HUES64 (cell line): ENCODE results near the gene CDH13.

ENCODE experiments used
- H3K27ac ChIP-seq: 2 replicates; pipeline ENCODE4 v1.7.0; 2013; ENCODE audit warnings: low read depth, low read length, inconsistent platforms
- H3K27me3 ChIP-seq: 2 replicates; pipeline ENCODE4 v1.6.1; 2013; ENCODE audit warnings: mild to moderate bottlenecking, low read length; ENCODE audit not compliant: insufficient read depth
- H3K36me3 ChIP-seq: 2 replicates; pipeline ENCODE4 v1.6.1; 2013; ENCODE audit warnings: mild to moderate bottlenecking, low read length; ENCODE audit not compliant: insufficient read depth
- H3K4me1 ChIP-seq: 2 replicates; pipeline ENCODE4 v1.6.1; 2013; ENCODE audit warnings: mild to moderate bottlenecking, low read length, moderate library complexity; ENCODE audit not compliant: insufficient read depth
- H3K4me3 ChIP-seq: 2 replicates; pipeline ENCODE4 v1.5.1; 2013; ENCODE audit warnings: mild to moderate bottlenecking, low read length, moderate library complexity
- H3K9ac ChIP-seq: 2 replicates; pipeline ENCODE4 v1.6.1; 2013; ENCODE audit warnings: mild to moderate bottlenecking, low read depth, low read length
- H3K9me3 ChIP-seq: 2 replicates; pipeline ENCODE4 v1.6.1; 2013; ENCODE audit warnings: low read depth, low read length; ENCODE audit not compliant: insufficient read depth
- WGBS: fragments of 150-250, 120-280 bp; methylation state at CpG from one replicate; pipeline ENCODE4 v1.1.7; 2013; ENCODE audit warnings: missing lambda C conversion rate; 5-methylcytosine and 5-hydroxymethylcytosine counted together

CDH13 gene

DNA sequence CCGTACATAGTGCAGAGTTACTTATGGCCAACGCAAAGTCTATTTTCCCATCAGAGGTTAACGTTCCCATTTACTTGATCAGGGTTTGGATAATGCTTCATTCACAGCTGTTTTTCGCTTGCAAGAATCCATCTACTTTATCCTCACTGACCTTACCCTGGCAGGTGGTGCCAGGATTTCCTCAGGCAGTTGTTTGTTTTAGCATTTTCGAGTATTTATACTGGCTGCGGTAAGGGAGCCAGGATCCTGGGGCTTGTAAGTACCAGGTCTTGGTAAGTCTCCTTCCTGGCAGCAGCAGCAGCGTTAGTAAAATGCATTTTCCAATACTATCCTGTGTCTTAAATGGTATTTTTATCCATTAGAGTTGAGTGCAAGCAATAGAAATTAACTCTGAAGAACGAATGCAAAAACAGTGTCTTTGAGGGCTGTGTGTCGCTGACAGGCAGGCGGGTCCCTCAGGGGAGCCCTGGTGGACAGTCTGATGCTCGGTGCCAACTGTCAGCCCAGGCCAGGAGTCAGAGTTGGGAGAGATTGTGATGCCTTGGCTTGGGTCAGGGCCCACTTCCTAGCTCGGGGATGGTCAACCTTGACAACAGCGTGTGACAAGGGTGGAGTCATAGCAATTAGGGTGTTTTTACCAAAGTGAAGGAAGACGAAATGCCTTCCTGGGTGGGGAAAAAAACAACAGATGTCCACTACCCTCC is 1088.6 kb downstream of the CDH13 start:
- H3K36me3 ChIP-seq, result no peaks in the 10 kb centered on the region
- 88% methylated on average over 13 of the region's 14 CpGs for WGBS
- H3K9me3 ChIP-seq, result no peaks in the 10 kb centered on the region
- no peak overlapping the region for H3K27ac ChIP-seq
- H3K27me3 ChIP-seq, result no peaks in the 10 kb centered on the region
- H3K9ac ChIP-seq, result no peak overlapping the region
- peaks cover 4% of the 10 kb centered on the region for H3K4me1 ChIP-seq
- no peak overlapping the region for H3K4me3 ChIP-seq

DNA sequence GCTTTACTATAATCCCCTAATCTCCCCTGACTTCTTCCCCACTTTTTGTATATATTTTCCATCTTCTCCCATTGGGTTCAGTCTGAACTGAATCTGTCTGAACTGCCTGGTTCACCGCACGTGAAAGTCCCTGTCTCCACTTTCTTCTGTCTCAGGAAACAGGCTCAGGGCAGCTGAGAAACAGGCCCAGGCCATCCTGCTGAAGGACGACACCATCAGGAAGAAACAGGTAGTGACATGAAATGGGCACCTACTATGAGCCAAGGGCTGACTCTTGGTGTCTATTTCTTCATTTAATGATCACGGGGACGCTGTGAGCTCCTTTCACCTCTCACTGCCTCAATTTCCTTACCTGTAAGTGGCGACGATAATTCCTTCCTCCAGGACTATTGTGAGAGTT is 1090.5 kb downstream of the CDH13 start:
- H3K4me3 ChIP-seq, result no peak overlapping the region
- 77% methylated on average over 7 of the region's 7 CpGs for WGBS
- no peaks in the 10 kb centered on the region for H3K9me3 ChIP-seq
- no peaks in the 10 kb centered on the region for H3K36me3 ChIP-seq
- no peak overlapping the region for H3K27ac ChIP-seq
- no peak overlapping the region for H3K9ac ChIP-seq
- peaks cover 4% of the 10 kb centered on the region for H3K4me1 ChIP-seq
- H3K27me3 ChIP-seq, result no peaks in the 10 kb centered on the region

DNA sequence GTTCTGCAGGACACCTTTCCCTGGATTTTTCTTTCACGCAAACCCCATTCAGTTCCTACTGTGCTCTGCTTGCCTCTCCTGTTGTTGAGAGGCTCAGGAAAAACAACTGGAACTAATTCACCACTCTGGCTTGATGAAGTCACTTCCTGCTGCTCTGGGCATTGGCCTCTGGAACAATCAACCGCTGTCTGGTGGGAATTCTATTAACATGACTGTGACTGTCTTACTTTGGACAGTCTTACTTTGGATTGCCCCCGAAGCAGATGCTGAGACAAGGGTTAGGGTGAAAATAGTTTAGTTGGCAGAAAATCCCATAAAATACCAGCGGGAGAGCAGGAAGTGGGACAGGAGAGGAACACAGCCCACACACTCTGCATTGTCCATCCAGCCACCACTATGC is 1091.0 kb downstream of the CDH13 start:
- Histone ChIP-seq H3K27ac (no peak overlapping the region), H3K4me1 (peaks cover 4% of the 10 kb centered on the region), H3K4me3 (no peak overlapping the region), H3K9ac (no peak overlapping the region), H3K9me3 (no peaks in the 10 kb centered on the region), H3K27me3 (no peaks in the 10 kb centered on the region), H3K36me3 (no peaks in the 10 kb centered on the region)
- WGBS, result 81% methylated on average over 4 of the region's 4 CpGs

DNA sequence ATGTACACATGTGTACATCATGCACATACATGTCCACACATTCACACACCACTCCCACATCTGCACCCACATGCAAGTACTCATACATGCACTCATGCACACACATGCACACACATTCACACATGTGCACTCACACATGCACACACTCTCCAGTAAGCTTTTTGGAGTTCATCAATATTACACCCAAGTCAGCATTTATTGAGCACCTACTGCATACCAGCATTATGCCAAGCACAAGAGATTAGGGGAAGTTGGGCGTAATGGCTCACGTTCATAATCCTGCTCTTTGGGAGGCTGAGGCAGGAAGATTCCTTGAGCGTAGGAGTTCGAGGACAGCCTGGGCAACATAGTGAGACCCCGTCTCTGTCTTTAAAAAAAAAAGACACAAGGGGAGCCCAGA is 1093.4 kb downstream of the CDH13 start:
- 93% methylated on average over 5 of the region's 5 CpGs for WGBS
- Histone ChIP-seq H3K36me3 (no peaks in the 10 kb centered on the region), H3K27ac (no peak overlapping the region), H3K9me3 (no peaks in the 10 kb centered on the region), H3K4me3 (no peak overlapping the region), H3K4me1 (no peaks in the 10 kb centered on the region), H3K27me3 (no peaks in the 10 kb centered on the region), H3K9ac (no peak overlapping the region)

DNA sequence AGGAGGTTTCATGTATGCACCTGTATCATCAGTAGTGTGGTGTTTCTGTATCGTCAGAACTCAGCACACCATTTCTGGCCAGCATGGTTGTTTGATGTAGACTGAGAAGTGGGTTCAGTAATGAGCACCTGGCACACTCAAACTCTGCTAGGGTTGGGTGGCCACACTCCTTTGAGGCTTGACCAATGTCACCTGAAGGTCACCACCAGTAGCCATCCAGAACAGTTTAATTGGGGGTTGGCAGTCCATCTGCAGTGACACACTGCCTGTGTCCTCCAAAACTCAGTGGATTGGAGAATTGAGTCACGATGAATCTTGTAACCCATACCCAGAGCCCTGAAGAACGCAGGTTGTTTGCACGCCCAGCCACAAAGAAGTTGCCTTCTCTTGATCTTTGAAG is 1094.2 kb downstream of the CDH13 start:
- 97% methylated on average over 4 of the region's 4 CpGs for WGBS
- no peaks in the 10 kb centered on the region for H3K4me1 ChIP-seq
- H3K4me3 ChIP-seq, result no peak overlapping the region
- no peaks in the 10 kb centered on the region for H3K9me3 ChIP-seq
- H3K36me3 ChIP-seq, result no peaks in the 10 kb centered on the region
- H3K27me3 ChIP-seq, result no peaks in the 10 kb centered on the region
- no peak overlapping the region for H3K27ac ChIP-seq
- no peak overlapping the region for H3K9ac ChIP-seq

DNA sequence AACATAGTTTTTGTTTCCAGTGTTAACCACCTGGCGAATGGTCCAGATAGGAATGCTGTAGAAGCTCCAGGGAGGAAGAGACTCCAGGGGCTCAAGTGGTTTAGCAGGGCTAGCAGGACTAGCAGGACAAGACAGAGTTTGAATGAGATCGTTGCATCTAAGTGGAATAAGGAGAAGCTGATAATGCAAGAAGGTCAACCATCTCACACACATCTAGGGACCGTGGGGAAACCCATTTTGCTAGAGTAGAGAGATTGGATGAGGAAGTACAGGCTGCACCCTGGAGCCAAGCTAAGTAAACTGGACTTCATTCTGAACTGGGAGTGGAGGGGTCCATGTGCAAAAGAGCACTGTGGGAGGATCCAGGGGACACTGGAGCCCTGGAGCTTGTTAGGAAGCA is 1094.9 kb downstream of the CDH13 start:
- H3K4me3 ChIP-seq, result no peak overlapping the region
- H3K4me1 ChIP-seq, result no peaks in the 10 kb centered on the region
- no peaks in the 10 kb centered on the region for H3K9me3 ChIP-seq
- no peaks in the 10 kb centered on the region for H3K36me3 ChIP-seq
- H3K9ac ChIP-seq, result no peak overlapping the region
- no peak overlapping the region for H3K27ac ChIP-seq
- WGBS, result 83% methylated on average over 3 of the region's 3 CpGs
- no peaks in the 10 kb centered on the region for H3K27me3 ChIP-seq

DNA sequence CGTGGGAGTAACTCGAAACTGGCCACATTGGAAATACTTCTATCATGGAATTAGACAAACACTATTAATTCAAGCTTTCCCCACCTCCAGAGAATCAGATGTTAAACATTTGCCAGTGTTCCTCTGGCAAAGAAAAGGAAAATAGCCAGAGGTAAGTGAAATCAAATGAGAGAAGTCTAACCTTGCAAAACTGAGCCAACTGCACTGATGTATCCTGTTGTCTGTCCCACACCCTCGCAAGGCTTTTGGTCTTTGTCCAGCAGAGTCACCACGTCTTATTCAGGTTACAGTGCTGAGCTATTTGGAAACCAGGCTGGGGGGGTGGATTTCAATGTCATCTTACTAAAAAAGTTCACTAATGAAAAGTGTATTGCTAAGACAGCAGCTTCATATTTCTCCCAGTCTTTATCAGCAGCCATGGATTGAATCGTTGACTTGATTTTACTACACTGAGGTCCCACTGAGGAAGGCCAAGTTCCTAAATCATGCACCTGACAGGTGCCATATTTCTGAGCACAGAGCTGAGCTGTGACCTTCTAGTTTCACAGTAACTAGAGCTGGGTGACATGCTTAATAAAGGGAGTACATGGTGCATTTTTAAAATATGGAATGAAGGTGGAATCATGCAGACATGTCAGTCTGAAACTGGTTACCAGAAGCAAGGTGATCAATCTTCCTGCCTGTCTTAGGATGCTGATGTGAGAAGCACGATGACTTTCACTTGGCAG is 1095.9 kb downstream of the CDH13 start:
- WGBS, result 88% methylated on average over 6 of the region's 6 CpGs
- Histone ChIP-seq H3K27me3 (no peaks in the 10 kb centered on the region), H3K4me1 (0 out of 2 replicates have a peak, but pooled peaks cover 2% of the 10 kb centered on the region), H3K9ac (no peak overlapping the region), H3K9me3 (no peaks in the 10 kb centered on the region), H3K27ac (no peak overlapping the region), H3K4me3 (no peak overlapping the region), H3K36me3 (no peaks in the 10 kb centered on the region)

DNA sequence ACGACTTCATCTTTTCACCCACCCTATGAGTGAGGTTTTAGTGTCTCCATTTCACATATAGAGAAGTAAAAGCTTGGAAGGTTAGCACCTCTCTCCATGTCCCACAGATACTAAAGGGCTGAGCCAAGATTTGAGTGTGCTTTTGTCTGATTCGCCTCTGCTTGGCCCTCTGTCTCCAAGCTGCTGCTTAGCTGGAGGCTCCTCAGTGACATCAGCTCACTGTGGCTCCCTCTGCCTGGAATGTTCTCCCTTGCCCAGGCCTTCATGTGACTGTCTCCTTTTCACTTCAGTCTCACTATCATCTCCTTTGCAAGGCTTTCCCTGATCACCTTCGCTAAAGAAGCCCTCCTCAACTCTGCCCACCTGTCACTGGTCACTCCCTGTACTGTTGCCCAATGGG is 1096.5 kb downstream of the CDH13 start:
- H3K36me3 ChIP-seq, result no peaks in the 10 kb centered on the region
- 0 out of 2 replicates have a peak, but pooled peaks cover 3% of the 10 kb centered on the region for H3K4me1 ChIP-seq
- H3K9ac ChIP-seq, result no peak overlapping the region
- H3K4me3 ChIP-seq, result no peak overlapping the region
- no peaks in the 10 kb centered on the region for H3K27me3 ChIP-seq
- no peaks in the 10 kb centered on the region for H3K9me3 ChIP-seq
- WGBS, result 92% methylated on average over 3 of the region's 3 CpGs
- no peak overlapping the region for H3K27ac ChIP-seq

DNA sequence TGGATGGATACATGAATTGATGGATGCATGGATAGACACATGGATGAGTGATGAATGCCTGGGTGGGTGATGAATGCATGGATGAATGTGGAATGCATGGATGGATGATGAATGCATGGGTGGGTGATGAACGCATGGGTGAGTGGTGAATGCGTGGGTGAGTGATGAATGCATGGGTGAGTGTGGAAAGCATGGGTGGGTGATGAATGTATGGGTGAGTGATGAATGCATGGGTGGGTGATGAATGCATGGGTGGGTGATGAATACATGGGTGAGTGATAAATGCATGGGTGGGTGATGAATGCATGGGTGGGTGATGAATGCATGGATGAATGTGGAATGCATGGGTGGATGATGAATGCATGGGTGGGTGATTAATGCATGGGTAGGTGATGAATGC is 1097.1 kb downstream of the CDH13 start:
- Histone ChIP-seq H3K36me3 (no peaks in the 10 kb centered on the region), H3K4me3 (no peak overlapping the region), H3K27ac (no peak overlapping the region), H3K4me1 (0 out of 2 replicates have a peak, but pooled peaks cover 3% of the 10 kb centered on the region), H3K27me3 (no peaks in the 10 kb centered on the region), H3K9ac (no peak overlapping the region), H3K9me3 (no peaks in the 10 kb centered on the region)
- 96% methylated on average over 2 of the region's 2 CpGs for WGBS

DNA sequence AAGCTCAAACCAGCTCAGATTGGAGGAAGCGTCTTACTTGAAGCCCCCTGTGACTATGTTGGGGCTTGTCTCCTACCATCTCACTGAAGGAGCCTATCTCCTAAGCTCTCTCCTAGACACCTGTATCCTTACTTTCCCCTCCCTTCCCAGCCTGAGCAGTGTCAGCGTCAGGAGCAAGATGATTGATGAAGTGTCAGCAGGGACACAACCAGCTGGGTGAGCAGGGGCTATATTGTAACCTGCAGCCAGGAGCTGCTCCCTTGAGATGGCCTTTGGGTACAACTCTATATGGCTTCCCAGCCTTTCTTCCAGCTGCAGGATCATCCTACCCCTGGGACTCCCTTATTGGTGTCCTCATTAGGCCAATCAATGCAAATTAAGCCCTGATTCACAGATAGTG is 1097.8 kb downstream of the CDH13 start:
- Histone ChIP-seq H3K4me3 (no peak overlapping the region), H3K4me1 (0 out of 2 replicates have a peak, but pooled peaks cover 3% of the 10 kb centered on the region), H3K9me3 (no peaks in the 10 kb centered on the region), H3K27ac (no peak overlapping the region), H3K9ac (no peak overlapping the region), H3K27me3 (no peaks in the 10 kb centered on the region), H3K36me3 (no peaks in the 10 kb centered on the region)
- WGBS, result 92% methylated on average over 2 of the region's 2 CpGs

DNA sequence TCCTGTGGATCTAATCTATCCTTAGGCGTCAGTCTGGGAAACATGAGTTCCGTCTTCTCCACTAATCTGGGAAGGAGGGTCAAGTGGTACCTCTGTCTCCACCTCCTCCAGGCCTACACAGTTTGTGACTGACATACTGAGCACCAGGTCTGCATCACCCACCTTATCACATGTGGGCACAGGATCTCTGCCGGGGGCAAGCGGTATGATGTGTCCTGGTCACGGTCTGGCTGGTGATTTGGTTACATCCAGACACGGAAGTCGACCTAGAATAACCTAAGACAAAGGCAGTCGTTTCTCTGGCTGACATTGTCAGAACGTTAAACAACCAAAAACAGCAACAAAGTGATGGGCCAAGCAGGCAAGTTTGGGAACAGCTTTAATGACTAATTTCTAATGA is 1098.5 kb downstream of the CDH13 start:
- Histone ChIP-seq H3K27ac (no peak overlapping the region), H3K4me3 (no peak overlapping the region), H3K27me3 (no peaks in the 10 kb centered on the region), H3K9ac (no peak overlapping the region), H3K4me1 (0 out of 2 replicates have a peak, but pooled peaks cover 3% of the 10 kb centered on the region), H3K9me3 (no peaks in the 10 kb centered on the region), H3K36me3 (no peaks in the 10 kb centered on the region)
- 95% methylated on average over 9 of the region's 9 CpGs for WGBS
